GM21786 (cell line): ENCODE data around the gene CD83.
"Not testable (repeated sequence)": the region's sequence is repeated elsewhere in the genome, so short reads cannot be mapped to it uniquely, and the experiment has no call there.

Experiments
- ATAC-seq: cut with Tn5 transposase; IDR thresholded peaks from one replicate; pipeline ENCODE4 v1.9.1; 2021; ENCODE audit not compliant: unreplicated experiment

CD83 gene

DNA sequence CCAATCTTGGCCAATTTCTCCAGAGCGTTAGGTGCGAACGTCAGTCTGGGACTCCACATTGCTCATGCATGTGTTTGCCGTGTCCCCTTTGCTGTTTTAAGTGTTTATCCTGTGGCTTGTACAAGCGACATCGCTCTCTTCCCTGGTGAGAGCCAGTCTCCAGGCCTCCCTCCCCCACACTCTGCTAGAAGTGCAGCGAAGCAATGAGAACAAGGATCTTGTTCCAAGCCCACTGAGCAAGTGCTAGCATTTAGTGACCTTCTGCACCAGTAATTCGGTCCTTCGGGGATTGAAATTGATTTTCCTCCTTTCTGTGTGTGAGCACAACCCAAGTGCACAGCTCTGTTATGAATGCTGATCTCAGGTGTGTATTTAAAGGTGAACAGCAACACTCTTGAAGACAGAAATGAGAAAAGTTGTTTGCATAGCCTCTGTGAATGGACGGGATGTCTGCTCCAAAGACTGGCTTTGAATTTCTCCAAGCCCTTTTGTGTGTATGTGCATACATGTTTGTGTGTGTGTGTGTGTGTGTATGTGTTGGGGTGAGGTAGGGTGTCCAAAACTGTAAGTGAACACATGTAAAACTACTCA lies 29.0 kb downstream of the CD83 start:
- ATAC-seq = no peak

DNA sequence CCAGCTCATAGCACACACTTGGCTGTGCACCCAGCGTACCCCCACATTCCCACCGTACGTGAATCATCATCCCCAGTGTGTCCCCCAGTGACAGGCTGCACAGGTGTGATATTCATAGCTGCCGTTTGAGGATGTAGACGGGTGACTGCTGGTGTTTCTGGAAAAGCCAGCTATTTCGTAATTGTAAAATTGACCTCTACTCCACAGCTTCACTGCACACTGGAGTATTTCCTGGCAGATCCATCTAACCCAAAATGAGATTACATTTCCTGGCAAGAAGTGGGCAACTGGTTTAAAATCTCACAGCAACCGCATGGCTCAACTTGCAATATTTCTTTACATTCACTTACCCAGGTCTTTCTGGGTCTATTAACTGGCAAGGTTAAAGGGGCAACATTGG lies 30.3 kb downstream of the CD83 start:
- ATAC-seq = no peak

DNA sequence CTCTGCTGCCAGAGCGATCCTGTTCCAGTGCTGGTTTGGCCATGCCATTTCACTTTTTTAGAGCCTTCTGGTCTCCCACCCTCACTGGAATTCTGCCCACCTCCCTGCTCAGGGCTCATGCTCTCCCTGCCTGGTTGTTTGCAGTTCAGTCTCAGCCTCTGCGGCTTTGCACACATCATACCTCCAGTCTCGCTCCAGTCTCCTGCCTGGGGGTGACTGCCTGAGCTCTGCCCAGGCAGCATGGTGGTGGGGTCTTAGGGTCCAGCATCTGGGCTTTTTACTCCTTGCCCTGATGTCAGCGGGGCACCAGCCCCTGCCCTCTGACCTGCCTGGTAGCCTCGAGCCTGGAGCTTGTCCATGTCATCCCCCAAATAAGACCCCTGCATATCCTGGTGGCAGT lies 30.9 kb downstream of the CD83 start:
- ATAC-seq = no peak

DNA sequence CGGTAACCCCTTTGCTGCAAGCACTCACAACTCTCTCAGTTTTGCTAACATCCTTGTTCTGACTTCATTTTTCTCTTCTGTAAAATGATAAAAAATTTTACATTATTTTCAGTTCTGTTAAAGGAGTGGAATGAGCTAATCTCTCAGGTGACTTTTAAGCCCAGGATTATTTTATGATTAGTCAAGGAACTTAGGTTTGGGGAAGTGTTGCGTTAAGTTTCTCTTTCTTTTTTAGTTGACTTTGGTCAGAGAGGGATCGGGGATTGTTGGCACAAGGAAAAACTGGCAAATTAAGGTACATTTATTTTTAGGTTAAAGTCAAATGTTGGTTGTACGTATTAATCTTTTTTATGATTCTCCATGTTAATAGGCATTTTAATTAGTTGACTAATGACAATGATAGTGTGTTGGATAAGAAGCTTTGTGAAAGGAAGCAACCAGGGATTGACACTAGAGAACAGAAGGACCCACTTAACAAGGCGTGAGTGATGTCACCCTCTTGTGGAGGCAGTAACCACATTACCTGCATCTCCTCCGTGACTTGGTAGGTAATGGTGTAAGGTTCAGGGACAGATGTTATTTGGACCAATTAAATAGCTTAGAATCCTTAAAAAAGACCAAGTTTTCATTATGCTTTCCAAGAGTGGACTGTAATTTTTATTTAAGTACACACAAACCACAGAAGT lies 31.6 kb downstream of the CD83 start:
- no peak for ATAC-seq

DNA sequence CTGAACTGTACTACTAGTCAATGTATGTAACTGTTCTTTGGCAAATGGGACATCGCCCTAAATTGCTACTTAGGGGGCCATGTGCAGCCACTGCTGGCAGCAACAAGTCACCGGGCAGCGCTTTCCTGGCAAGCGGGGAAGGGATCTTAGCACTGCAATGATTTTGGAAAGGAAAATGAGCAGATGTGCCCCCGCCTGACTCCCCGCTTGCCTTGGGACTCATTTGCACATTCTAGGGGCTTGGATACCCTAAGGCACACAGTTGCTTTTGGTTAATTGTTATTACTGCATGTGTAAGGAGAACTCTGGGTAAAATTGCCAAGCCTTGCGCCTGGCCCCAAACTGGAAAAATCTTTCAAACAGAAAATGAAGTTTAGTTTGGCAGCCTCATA lies 32.2 kb downstream of the CD83 start:
- no peak for ATAC-seq

DNA sequence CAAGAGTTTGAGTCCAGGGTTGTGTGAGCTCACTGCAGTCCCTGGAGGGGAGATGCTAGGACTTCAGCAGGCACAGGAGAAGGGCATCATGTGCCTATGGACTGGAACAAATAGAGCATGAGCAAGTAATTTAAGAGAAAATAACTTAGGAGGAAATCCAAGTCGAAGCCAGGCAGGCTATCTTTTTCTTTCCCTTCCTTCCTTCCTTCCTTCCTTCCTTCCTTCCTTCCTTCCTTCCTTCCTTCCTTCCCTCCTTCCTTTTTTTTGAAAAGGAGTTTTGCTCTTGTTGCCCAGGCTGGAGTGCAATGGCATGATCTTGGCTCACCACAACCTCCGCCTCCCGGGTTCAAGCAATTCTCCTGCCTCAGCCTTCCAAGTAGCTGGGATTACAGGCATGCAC lies 33.7 kb downstream of the CD83 start:
- ATAC-seq = not testable (repeated sequence)

DNA sequence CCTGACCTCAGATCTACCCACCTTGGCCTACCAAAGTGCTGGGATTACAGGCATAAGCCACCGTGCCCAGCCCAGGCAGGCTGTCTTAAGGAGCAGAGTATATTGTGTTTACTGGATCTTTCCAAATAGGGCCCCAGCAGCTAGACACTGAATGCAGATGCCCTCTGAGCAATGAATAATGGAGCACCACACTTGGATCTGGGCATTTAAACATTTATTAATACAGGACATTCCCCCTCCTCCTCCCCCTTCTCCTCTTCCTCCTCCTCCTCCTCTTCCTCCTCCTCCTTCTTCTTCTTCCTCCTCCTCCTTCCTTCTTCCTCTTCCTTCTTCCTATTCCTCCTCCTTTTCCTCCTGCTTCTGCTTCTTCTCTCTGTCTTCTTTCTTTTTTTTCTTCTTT lies 34.2 kb downstream of the CD83 start:
- ATAC-seq = no peak

DNA sequence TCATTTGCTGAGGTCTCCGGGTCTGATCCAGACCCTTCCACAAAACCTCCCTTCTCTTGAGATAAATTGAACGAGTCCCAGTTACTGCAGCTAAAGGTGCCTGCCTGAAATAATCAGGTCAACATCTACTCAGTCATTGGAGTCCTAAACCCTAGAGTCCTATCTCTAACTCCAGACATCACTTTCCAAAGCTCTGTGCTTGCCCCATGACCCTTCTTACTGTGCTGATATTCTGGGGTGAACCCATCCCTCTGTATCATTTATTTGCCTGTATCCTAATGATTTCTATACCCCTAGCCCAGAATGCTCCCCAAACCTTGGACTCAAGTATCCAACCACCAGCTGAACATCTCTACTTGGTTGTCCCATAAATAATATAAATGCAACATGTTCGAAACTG lies 35.7 kb downstream of the CD83 start:
- ATAC-seq = no peak

DNA sequence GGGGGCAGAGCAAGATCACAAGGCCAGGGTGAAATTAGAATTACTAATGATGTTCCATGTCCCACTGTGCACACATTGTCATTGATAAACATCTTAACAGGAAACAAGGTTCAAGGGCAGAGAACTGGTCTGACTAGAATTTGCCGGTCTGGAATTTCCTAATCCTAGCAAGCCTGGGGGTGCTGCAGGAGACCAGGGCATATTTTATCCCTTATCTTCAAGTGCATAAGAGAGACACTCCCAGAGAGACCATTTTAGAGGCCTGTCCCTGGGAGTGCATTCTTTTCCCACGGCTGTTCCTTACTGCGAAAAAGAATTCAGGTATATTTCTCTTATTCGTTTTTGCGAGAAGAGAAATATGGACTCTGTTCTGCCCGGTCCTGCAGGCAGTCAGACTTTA lies 41.5 kb downstream of the CD83 start:
- ATAC-seq = no peak

DNA sequence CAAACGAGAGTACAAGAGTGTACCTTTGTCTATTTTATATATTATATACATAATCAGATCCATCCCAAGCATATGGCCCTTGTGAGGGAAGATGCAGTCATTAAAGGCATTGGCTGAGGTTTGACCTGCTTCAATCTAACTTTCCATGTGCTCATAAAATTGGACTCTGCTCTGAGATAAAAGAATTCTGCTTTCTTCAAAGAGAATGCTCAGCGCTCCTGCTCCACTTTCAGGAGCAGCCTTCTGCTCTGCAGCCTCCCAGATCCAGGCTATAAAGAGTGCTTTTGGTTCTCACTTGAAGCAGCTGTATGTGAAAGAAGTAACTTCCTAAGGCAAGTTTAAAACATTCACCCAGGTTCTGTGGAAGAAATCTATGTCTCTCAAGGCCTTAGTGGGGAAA lies 45.3 kb downstream of the CD83 start:
- ATAC-seq = no peak

DNA sequence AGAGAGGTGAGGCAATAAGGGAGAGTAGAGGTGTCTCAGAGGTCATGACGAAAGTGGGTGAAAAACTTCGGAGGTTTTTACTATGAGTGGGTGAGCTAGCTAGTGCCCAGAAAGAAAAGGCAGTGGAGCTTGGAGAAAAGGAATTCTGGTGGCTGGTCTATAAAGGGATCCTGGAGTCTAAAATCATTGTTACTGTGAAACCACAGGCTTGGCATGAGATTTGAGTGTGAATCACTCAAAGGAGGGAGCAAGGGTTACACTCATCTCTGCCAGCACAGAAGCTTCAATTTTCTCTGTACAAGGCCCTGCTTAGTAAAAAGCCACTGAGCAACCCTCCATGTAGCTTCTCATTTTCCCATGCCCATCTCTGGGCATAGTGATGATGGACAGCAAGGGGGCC lies 47.5 kb downstream of the CD83 start:
- no peak for ATAC-seq

DNA sequence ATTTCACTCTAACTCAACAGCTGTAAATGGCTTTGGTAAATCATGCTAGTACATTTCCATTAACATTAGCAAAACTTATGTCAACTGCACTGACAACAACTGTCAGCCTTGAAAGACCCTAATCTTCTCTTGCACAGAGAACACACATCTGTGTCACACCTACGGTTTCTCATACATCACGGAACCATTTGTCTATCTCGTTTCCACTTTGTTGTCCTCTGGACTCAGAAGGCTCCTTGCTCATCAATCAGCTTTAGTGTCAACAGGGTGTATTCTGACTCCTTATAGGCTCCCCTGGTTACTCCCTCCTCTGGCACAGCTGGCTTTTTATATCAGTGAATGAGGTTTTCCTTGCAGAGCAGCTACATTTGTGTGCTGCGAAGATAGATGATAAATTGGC lies 49.3 kb downstream of the CD83 start:
- no peak for ATAC-seq

DNA sequence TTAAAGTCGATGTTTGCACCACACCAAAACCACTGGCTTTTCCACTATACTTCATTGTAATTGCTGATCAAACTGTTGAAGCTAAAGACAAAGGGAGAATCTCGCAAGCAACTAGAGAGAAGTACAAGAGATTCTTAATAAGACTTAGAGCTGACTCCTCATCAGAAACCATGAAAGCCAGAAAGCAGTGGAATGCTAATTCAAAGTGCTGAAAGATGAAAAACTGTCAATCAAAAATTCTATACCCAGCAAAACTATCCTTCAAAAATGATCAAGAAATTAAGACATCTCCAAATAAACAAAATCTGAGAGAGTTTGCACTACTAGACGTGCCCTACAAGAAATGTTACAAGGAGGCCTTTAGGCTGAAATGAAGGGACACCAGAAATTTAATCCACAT lies 52.6 kb downstream of the CD83 start:
- ATAC-seq = no peak

DNA sequence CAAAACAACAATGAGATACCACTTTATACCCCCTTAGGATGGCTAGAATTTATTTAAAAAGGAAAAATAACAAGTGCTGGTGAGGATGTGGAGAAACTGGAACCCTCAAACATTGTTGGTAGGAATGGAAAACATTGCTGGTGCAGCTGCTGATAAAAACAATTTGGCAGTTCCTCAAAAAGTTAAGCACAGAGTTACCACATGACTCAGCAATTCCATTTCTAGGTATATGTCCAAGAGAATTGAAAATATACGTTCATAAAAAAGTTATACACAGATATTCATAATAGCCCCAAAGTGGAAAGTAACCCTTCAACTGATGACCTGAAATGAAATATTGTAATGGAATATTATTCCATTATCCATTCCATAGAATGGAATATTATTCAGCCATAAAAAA lies 55.0 kb downstream of the CD83 start:
- no peak for ATAC-seq

DNA sequence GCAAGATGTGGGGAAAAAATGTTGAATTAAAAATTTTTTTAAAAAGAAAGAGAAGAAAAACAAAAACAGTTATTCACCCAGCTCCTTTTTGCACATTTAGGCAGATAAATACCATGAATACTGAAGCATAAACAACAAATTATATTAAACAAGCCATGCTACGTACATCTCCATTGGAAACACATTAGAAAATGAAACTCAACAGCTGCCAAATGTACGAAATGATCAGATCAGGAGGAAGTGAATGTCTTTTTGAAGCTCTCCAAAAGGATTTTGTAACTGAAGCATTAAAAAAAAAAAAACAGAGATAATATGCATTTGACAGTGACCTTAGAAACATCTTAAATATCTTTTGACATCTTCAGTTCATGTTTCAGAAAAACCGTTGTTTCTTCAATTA lies 56.7 kb downstream of the CD83 start:
- ATAC-seq = no peak

DNA sequence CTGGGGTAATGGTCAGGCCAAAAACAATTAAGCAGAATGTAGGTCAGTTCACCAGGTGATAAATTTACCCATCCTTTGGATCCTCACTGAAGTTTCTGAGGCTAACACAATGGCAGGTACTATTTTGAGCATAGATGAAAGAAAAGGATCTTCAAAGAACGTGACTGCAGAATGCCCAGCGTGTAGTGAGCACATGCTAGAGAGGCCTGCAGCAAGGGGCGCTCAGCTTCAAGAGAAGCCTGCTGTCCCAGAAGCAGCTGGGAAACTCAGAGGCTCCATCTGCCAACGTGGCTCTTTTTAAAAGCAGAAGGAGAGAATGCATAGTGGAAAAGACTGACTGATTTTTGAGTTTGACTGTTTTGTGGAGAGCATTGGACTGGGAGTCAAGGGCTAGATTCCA lies 57.4 kb downstream of the CD83 start:
- ATAC-seq = no peak

DNA sequence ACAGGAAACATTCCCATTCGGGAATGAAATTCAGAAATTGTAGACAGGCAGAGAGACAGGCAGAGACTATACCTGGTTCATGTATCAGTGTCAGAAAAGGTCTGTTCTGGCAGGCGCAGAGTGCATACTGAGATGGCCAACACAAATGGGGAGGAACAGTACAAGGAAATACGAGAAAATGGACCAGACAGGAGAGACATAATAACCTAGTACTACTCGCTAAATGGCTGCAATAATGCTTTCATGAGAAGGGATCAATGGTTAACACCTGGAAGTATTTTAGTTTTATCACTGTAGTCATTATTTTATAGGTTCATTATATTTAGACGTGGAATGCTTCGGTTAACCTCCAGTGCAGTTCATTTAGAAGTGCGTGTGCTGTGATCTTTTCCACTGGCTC lies 58.9 kb downstream of the CD83 start:
- no peak for ATAC-seq

DNA sequence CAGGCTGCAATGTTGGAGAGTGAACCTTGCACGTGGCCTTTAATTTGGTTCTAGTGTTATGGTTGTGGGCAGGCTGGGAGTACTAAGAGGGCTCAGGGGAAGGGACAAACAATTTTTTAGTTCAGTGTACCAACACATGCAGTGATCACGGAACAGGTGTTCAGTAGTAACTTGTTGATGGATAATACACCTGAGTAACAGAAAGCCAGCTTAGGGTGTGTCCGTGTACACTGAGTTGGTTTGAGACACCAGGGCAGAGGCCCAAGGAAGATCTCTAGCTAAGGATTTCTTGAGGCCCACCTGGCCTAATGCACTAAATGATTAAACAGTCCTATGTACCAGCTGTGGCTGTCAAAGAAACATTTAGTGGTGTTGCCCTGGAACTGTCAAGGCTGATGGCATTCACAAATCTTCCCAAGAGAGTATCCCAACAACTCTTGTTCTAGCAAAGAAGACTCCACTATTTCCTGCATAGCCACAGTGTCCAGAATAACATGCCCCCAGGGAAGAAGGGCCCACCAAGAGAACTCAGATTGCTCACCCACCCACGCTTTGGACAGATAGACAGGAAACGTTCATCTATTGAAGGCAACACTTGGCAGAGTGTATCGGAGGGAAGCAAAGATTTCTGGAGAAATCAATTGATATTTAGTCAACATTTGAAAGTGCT lies 60.0 kb downstream of the CD83 start:
- ATAC-seq = no peak

DNA sequence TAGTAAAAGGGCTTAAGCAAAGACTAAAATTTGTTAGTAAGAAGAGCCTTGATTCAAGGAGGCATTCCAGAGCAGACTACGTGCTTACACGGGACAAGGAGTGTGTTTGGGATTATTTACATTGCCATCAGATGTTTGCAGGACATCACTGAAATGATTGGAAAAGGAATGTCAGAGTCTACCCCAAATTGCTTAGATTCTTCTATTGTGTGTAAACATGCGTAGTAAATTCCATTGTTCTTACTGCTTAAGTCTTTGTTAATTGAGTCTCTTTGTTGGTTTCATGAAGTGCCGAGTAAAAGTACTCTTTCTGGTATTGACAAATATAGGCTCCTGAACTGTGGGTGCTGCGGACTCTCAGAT lies 60.5 kb downstream of the CD83 start:
- ATAC-seq = no peak

DNA sequence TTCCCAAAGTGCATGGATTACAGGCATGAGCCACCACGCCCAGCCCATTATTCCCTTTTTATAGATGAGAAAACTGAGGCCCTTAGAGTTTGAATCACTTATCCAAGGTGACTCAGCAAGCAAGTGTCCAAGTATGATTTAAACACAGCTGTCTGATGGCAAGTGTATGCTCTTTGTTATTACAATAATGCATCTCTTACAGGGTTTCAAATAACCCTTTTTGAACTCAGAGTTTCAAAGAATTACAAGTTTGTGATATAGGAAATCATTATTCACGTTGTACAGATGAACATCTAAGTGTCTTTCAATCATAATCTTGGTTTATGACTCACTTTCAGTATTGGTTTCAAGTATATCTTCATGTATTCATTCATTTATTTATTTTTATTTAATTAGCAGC lies 63.0 kb downstream of the CD83 start:
- no peak for ATAC-seq

DNA sequence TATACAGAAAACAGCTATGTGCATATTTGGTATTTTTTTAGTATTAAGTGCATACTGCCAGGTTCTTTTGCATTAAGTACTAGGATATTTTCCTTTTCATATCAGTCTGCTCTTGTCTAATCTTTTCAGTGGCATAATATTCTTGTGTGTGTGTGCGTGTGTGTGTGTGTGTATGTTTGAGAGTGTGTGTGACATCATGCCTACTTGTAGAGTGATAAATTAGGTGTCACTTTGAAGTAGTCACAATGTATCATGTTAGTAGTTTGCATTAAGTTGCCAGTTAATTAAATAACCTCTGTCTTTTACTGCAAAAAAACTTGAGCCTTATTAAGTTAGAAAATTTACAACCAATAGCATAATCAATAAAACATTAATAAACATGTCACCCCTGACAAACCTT lies 65.3 kb downstream of the CD83 start:
- no peak for ATAC-seq
